ENCODE results near the gene MAFF.
"Not testable (repeated sequence)": the region's sequence is repeated elsewhere in the genome, so short reads cannot be mapped to it uniquely, and the experiment has no call there.

Gene MAFF

DNA sequence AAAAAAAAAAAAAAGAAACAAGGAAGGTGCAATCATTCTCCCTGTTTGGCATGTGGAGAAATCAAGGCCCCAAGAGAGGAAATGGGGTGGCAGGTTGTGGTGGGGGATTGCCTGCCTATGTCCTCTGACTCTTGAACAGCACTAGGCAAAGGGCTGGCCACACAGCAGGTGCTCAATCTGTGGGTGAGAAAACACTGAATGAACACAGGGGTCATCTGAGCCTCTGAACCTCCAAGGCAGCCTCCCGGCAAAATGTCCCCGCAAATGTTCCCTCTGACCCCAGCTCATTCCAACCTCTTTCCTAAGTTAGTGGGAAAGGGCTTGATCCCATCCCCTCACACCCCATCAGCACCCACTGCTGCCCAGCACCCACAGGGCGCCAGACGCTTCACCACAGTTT lies 24.8 kb upstream of the MAFF start:
- DNase-seq (ENCODE audit: low read depth in 2 of 2, low spot score in 1 of 2): no peak

DNA sequence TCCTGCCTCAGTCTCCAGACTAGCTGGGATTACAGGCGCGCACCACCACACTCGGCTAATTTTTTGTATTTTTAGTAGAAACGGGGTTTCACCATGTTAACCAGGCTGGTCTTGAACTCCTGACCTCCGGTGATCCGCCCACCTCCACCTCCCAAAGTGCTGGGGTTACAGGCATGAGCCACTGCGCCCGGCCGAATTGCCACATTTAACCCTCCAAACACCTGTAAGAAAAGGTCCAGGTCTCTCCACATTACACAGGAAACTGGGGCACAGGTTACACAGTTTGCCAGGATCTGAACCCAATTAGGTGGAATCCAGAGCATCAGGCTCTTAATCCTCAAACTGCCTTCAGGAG lies 24.2 kb upstream of the MAFF start:
- not testable (repeated sequence) for DNase-seq (ENCODE audit: low read depth in 2 of 2, low spot score in 1 of 2)

DNA sequence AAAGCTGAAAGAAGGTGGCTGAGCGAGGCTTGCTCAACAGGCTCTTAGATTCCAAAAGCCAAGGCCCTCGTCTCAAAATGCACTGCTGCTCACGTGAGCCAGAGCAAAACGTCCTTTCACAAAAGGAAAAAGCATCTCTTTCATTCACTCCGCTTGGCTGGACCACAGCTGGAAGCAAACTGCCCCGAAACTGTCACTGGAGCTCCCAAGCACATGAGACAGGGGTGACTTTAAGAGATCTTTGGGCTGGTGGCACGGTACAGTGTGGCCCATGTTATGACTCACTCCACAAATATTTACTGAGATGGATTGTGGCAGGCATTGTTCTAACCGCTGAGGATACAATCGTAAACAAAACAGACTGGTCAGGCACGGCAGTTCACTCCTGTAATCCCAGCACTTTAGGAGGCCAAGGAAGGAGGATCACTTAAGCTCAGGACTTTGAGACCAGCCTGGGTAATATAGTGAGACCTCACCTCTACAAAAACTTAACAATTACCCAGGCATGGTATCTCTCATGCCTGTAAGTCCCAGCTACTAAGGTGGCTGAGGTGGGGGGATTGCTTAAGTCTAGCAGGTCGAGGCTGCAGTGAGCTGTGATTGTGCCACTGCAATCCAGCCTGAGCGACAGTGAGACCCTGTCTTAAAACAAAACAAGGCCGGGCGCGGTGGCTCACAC lies 23.7 kb upstream of the MAFF start:
- no peak for DNase-seq (ENCODE audit: low read depth in 2 of 2, low spot score in 1 of 2)

GRCh38 chr22:38178605-38178937 lies 23.2 kb upstream of the MAFF start:
- DNase-seq (ENCODE audit: low read depth in 2 of 2, low spot score in 1 of 2): not testable (repeated sequence)

DNA sequence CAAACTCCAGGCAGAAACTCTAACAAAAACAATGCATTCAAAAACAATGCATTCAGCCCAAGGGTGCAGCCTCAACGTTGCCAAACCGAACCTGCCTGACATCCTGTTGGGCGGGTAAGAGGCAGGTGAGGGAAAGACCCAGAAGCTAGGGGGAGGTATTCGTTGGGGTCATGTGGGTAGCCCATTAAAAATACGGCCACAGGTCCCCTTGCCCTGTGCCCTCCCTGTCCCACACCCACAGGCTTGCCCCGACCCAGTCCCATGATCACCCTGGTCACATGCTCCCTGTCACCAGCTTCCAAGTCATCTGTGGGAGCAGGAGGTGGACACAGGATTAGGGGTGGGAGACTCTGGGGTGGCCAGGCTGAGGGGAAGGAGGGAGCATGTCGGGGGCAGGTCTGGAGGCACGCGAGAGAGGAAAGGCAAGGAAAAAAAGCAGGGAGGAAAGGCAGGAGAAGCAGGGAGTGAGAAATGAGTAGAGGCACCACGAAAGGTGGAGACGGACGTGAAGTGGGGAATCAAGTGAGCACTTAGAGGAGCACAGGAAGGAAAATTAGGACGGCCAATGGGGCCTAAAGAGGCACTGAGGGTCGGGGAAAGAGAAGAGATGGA lies 20.8 kb upstream of the MAFF start:
- DNase-seq (ENCODE audit: low read depth in 2 of 2, low spot score in 1 of 2): no peak

GRCh38 chr22:38181453-38182200 lies 20.2 kb upstream of the MAFF start, which contains the start of gene PLA2G6:
TSS of gene PLA2G6 (minus strand) at chr22:38181830. CDS start at chr22:38169426, 12,404 bp downstream.
- DNase-seq (ENCODE audit: low read depth in 2 of 2, low spot score in 1 of 2): peak; percentile 90 to 93

GRCh38 chr22:38184788-38185187 lies 17.0 kb upstream of the MAFF start:
- DNase-seq (ENCODE audit: low read depth in 2 of 2, low spot score in 1 of 2): no peak

DNA sequence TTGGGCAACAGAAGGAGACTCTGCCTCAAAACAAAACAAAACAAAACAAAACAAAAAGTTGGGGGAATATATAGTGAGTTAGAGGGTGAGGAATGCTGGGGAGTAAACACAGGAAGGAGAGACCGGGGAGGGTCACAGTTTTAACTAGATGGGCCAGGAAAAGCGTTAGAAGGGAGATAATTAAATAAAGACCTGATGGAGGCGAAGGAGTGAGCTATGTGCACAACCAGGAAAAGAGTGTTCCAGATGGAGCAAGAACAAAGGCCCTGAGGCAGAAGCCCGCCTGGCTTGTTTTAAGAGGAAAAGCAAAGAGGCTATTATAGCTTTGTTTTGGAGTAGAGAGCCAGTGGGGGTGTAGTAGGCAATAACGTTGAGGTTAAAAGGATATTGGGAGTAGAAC lies 15.4 kb upstream of the MAFF start:
- DNase-seq (ENCODE audit: low read depth in 2 of 2, low spot score in 1 of 2): no peak

DNA sequence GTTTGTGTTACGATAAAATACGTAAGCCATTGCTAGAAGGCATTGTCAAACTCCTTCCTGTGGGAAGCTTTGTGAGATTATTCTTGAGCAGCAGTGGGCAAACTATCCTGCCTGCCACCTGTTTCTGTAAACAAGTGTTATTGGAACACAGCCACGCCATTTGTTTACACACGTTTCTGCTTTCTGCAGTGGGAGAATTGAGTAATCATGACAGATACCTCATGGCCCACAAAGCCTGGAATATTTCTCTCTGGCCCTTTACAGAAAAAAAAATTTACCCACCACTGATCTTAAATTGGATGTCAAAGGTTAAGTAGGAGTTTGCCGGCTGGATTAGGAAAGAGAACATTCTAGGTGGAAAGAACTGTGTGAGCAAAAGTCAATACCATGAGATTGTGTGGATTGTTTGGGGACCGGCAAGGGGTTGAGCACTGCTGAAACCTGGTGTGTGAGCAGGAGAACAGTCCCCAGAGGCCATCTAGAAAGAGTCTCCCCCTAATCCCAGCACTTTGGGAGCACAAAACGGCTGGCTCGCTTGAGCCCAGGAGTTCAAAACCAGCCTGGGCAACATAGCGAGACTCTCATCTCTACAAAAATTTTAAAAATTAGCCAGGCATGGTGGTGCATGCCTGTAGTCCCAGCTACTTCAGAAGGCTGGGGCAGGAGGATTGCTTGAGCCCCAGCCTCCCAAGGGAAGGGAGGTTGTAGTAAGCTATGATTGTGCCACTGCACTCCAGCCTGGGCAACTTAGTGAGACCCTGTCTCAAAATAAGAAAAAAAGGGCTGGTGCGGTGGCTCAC lies 14.2 kb upstream of the MAFF start:
- no peak for DNase-seq (ENCODE audit: low read depth in 2 of 2, low spot score in 1 of 2)

DNA sequence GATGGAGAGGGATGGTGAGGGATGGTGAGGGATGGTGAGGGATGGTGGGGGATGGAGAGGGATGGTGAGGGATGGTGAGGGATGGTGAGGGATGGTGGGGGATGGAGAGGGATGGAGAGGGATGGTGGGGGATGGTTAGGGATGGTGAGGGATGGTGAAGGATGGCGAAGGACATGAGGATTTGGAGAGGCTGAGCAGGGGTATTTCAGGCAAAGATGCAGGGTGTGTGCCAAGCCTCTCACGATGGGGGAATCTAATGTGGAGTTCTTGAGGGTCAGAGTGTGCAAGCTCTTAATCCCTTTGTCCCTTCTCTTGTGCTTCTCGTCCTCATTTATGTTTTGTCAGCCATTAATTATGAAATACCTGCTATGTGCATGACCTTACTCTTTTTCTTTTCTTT lies 12.7 kb upstream of the MAFF start:
- no peak for DNase-seq (ENCODE audit: low read depth in 2 of 2, low spot score in 1 of 2)

DNA sequence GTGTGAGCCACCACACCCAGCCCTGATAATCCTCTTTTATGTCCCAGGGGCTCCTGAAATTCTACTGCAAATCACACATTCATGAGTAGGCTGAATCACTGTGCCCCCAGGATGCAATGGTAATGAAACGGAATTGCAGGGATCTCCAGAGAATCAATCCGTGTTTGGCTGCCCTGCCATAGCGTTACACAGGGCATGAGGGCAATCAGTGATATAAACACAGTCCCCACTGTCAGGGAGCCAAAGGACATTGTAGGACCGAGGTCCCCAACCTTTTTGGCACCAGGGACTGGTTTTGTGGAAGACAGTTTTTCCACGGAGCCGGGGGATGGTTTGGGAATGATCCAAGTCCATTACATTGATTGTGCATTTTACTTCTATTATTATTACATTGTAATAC lies 11.2 kb upstream of the MAFF start:
- DNase-seq (ENCODE audit: low read depth in 2 of 2, low spot score in 1 of 2): no peak

DNA sequence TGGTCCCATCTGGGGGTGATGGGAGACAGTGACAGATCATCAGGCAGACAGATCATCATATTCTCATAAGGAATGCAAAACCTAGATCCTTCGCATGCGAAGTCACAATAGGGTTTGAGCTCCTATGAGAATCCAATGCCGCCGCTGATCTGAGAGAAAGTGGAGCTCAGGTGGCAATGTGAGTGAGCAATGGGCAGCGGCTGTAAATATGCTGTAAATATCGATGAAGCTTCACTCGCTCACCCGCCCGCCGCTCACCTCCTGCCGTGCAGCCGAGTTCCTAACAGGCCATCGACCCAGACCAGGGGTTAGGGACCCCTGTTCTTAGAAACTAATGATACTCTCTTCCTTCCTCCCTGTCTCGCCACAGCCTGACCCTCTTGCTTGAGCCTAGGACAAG lies 10.7 kb upstream of the MAFF start:
- no peak for DNase-seq (ENCODE audit: low read depth in 2 of 2, low spot score in 1 of 2)

GRCh38 chr22:38191731-38192474 lies 9.9 kb upstream of the MAFF start:
- no peak for DNase-seq (ENCODE audit: low read depth in 2 of 2, low spot score in 1 of 2)

GRCh38 chr22:38192475-38192863 lies 9.3 kb upstream of the MAFF start:
- no peak for DNase-seq (ENCODE audit: low read depth in 2 of 2, low spot score in 1 of 2)

- no peak for DNase-seq (ENCODE audit: low read depth in 2 of 2, low spot score in 1 of 2)
Measured at GRCh38 chr22:38193580-38193979, 8.2 kb upstream of the MAFF start.

DNA sequence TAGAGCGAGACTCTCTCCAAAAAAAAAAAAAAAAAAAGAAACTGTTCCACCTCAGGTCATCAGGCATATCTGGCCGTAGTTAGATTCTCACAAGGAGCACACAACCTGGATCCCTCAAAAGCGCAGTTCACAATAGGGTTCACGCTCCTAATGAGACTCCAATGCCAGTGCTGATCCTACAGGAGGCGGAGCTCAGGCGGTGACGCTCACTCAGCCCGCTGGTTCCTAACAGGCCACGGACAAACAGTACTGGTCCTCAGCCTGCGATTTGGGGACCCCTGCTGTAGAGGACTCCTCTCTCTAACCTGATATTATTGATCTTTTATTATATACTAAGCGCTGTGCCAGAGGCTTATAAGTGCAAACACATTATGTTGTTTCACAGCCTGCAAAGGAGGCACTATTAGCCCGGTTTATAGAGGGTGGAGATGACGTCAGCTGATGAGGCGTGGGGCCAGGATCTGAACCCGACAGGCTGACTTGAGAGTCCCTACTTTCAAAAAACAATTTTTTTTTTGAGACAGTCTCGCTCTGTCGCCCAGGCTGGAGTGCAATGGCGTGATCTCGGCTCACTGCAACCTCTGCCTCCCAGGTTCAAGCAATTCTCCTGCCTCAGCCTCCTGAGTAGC lies 4.9 kb upstream of the MAFF start:
- DNase-seq (ENCODE audit: low read depth in 2 of 2, low spot score in 1 of 2): no peak

DNA sequence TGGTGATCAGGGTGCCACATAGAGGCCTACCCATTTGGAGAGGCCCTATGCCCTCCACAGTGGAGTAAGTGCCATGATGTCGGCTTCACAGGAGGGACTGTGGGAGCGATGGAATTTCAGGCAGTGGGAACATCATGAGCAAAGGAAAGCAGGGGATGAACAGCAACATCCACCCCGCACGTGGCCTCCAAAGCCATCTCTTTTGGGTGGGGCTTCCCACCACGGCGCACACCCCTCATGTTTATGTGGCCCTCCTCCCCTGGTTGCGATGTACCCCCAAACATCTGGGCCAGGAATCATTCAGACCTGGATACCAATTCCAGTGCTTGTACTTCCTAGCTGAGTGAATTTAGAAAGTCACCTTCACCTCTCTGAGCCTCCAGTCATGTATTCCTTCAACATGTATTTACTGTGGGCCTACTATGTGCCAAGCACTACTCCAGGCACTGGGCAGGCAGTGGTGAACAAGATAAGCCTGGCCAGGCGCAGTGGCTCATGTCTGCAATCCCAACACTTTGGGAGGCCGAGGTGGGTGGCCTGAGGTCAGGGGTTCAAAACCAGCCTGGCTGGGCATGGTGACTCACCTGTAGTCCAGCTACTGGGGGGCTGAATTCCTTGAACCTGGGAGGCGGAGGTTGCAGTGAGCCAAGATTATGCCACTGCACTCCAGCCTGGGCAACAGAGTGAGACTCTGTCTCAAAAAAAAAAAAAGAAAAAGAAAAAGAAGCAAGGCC lies 1.8 kb upstream of the MAFF start:
- no peak for DNase-seq (ENCODE audit: low read depth in 2 of 2, low spot score in 1 of 2)

- no peak for DNase-seq (ENCODE audit: low read depth in 2 of 2, low spot score in 1 of 2)
Measured at GRCh38 chr22:38201371-38201710, 453 bp upstream of the MAFF start.

- DNase-seq (ENCODE audit: low read depth in 2 of 2, low spot score in 1 of 2): no peak
Measured at GRCh38 chr22:38202437-38203089, 769 bp downstream of the MAFF start.

Measured in stimulated activated CD8-positive, alpha-beta memory T cell treated with anti-CD3 and anti-CD28 coated beads, Interleukin-4, amount 100 ng/mL, for 1 hour (primary cell).